Activated CD8-positive, alpha-beta memory T cell treated with anti-CD3 and anti-CD28 coated beads, Interleukin-2, amount 10 ng/mL, durations not matched to agents 7 days and 5 days (primary cell): ENCODE data around the gene PNPLA1. TPM values are rescaled to one million over a fixed set of nuclear protein-coding genes. Genes with fewer than 3 reads are reported as not detected.

Experiments used
- ATAC-seq: fragments of 150-1000 bp; cut with Tn5 transposase; one replicate; pipeline ENCODE4 v1.10.0; 2021; ENCODE audit warnings: moderate library complexity
- CTCF ChIA-PET: fragments of 350-600 bp; sonication (Branson Sonifier 250); formaldehyde crosslinking; loops from one replicate; lab custom pipeline; 2021; ENCODE audit warnings: antibody characterized with exemption; lab: Charles Lee
- DNase-seq: peaks from one replicate; pipeline ENCODE4 v3.0.0-alpha.2; 2020
- H3K27ac Mint-ChIP-seq: one replicate; pipeline ENCODE4 v1.8.0; 2021; ENCODE audit warnings: mild to moderate bottlenecking, mixed read lengths
- H3K27me3 Mint-ChIP-seq: one replicate; pipeline ENCODE4 v1.8.0; 2021; ENCODE audit warnings: mixed read lengths
- H3K36me3 Mint-ChIP-seq: one replicate; pipeline ENCODE4 v1.8.0; 2021; ENCODE audit warnings: mild to moderate bottlenecking, mixed read lengths
- H3K4me1 Mint-ChIP-seq: one replicate; pipeline ENCODE4 v1.8.0; 2021; ENCODE audit warnings: mixed read lengths
- H3K4me3 Mint-ChIP-seq: one replicate; pipeline ENCODE4 v1.8.0; 2021; ENCODE audit warnings: mild to moderate bottlenecking, moderate library complexity, mixed read lengths
- H3K9me3 Mint-ChIP-seq: one replicate; pipeline ENCODE4 v1.8.0; 2022; ENCODE audit warnings: low read depth, mixed read lengths
- total RNA-seq, 2 experiments: library from RNA; stranded (reverse); gene quantifications; one replicate each; pipeline ENCODE4 v1.2.3, GENCODE V29; 2021

PNPLA1 gene
- total RNA-seq, 2 experiments from 2014 or later: not detected

GRCh38 chr6:36357872-36358225 is 88.0 kb downstream of the PNPLA1 start:
- ATAC-seq: peak; percentile 28
- Mint-ChIP-seq H3K36me3 (peaks cover 6% of the 10 kb centered on the region), H3K27me3 (peaks cover 22% of the 10 kb centered on the region), H3K9me3 (peaks cover 5% of the 10 kb centered on the region), H3K27ac (no peak overlapping the region), H3K4me1 (peaks cover 27% of the 10 kb centered on the region), H3K4me3 (no peak overlapping the region)
- DNase-seq: no peak
- CTCF ChIA-PET: interaction anchor here (1.1 to 9.1 kb wide), 6 partner anchors 11 to 330 kb away, joined by 3 to 91 read pairs (median 27); partner anchors contain the start of genes BNIP5 and MAPK14

Other genes with a start within 250 kb of the PNPLA1 start
- gene SLC26A8, start 245.4 kb upstream of the PNPLA1 start, total RNA-seq: not detected
- 10 to 100 TPM; 52.8 to 65.7 TPM for gene MAPK14, start 242.3 kb upstream of the PNPLA1 start, total RNA-seq
- 10 to 100 TPM; 33.9 to 35.6 TPM for gene MAPK13, start 139.5 kb upstream of the PNPLA1 start, total RNA-seq
- 10 to 100 TPM; 13.4 to 14.8 TPM for gene BRPF3, start 73.3 kb upstream of the PNPLA1 start, total RNA-seq
- gene BNIP5, start 66.8 kb downstream of the PNPLA1 start, total RNA-seq: not detected
- gene ETV7, start 117.6 kb downstream of the PNPLA1 start, total RNA-seq: 10 to 100 TPM in 1 of 2 experiments, 1 to 10 TPM in 1; 5.9 to 19.7 TPM
- under 1 TPM in 1 of 2 experiments, not detected in 1; 0.32 TPM for gene PXT1, start 172.8 kb downstream of the PNPLA1 start, total RNA-seq
- gene KCTD20, start 172.9 kb downstream of the PNPLA1 start, total RNA-seq: 10 to 100 TPM; 53.9 to 65.0 TPM